ENCODE data around the gene ASCL3. TPM values are rescaled to one million over a fixed set of nuclear protein-coding genes. Genes with fewer than 3 reads are reported as not detected.
"Not testable (repeated sequence)": the region's sequence is repeated elsewhere in the genome, so short reads cannot be mapped to it uniquely, and the experiment has no call there.

Gene ASCL3
- total RNA-seq, 1 donor from 2014 or later, result not detected

DNA sequence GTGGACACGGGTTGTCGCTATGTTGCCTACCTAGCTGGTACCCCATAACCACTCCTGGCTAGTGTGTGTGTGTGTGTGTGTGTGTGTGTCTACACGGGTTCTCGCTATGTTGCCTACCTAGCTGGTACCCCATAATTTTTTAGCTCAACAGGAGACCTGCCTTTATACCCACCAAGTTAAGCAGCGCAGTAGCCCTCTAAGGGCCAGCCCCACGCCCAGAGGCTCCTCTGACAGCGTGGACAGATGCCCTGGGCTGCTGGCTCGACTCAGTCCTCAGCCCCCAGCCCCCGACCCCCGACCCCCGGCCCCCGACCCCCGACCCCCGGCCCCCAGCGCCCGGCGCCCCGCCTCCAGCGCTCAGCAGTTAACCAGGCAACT, 32.2 kb downstream of the ASCL3 start:
- no peak for DNase-seq (ENCODE audit: low spot score)

DNA sequence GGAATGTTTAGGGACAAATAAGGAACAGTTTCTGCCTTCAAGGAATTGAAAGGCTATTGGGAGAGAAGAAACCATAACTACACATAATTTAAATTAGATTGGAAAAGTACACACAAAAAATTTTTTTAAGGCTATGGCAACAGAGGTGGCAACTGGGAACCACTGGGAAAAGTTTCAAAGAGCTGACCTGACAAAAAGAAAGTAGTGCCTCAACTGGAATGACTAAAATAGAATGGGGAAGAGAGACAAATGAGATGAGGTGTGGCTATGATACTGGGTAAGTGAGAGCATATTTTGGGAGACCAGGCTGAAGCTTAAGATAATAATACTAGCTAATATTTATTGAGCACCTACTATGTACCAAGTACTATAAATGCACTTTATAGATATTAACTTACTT, 34.7 kb downstream of the ASCL3 start:
- DNase-seq (ENCODE audit: low spot score), result no peak

DNA sequence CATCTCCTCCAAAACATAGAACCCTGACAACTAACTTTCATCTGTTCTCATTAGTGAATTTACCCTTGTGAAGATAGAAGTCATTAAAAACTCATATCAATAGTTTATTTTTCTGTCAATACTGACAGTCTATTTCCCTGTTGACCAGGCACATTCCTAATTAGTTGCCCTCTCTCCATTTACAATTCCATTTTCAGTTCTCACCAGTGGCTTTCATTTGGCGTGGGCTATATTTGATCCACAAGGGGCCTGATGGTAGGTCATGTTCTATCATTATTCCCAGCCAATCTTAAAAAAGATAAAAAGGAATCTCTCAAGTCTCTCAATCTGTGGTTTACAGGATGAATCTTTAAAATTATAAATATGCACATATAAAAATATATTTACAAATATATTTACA, 35.7 kb downstream of the ASCL3 start:
- no peak for DNase-seq (ENCODE audit: low spot score)

DNA sequence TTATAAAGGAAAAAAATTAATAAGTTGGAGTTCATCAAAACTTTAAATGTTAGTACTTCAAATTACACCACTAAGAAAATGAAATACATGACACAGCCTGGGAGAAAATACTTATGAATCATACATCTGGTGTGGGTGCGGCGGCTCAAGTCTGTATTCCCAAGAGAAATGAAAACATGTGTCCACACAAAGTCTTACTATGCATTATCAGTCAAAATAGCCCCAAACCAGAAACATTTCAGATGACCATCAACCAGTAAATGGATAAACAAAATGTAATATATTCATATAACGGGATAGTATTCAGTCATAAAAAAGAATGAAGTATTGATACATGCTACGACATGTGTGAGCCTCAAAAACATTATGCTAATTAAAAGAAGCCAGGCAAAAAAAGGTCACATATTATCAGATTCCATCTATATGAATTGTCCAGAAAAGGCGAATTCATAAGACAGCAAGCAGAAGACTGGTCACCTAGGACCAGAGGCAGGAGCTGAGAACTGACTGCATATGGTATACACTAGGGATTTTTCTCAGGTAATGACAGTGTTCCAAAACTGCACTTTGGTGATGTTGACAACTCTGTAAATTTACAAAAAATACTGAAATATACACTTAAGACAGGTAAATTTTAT, 37.2 kb downstream of the ASCL3 start:
- DNase-seq (ENCODE audit: low spot score), result no peak

DNA sequence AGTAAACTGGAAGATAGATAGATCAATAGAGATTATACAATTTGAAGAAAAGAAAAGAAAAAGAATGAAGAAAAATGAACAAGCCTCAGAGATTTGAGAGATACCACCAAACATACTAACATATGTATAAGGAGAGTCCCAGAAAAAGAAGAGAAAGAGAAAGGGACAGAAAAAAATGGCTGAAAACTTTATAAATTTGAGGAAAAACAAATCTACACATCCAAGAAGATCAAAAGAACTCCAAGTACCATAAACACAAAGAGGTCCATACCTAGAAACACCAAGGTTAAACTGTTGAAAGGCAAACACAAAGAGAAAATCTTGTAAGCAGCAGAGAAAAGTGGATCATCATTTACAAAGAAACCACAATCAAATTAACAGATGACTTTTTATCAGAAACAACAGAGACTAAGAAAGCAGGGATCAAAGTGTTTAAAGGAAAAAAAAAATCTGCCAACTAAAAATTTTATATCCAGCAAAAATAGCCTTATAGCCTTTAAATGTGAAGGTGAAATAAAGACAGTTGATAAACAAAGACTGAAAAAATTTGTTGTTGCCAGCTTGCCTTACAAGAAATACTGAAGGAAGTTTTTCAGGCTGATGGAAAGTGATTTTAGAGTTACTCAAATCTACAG, 43.6 kb downstream of the ASCL3 start:
- no peak for DNase-seq (ENCODE audit: low spot score)

DNA sequence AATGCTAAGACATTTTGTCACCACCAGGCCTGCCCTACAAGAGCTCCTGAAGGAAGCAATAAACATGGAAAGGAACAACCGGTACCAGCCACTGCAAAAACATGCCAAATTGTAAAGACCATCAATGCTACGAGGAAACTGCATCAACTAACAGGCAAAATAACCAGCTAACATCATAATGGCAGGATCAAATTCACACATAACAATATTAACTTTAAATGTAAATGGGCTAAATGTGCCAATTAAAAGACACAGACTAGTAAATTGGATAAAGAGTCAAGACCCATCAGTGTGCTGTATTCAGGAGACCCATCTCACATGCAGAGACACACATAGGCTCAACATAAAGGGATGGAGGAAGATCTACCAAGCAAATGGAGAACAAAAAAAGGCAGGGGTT, 51.6 kb downstream of the ASCL3 start:
- DNase-seq (ENCODE audit: low spot score), result not testable (repeated sequence)

Other genes starting within 250 kb of the ASCL3 start
- 17.7 TPM for gene AKIP1, start 31.8 kb downstream of the ASCL3 start, total RNA-seq
- not detected for gene C11orf16, start 10.1 kb downstream of the ASCL3 start, total RNA-seq
- 60.2 TPM for gene TMEM9B, start 21.4 kb upstream of the ASCL3 start, total RNA-seq
- gene NRIP3, start 61.0 kb upstream of the ASCL3 start, total RNA-seq, result 2.4 TPM
- gene SCUBE2, start 148.6 kb upstream of the ASCL3 start, total RNA-seq, result 357 TPM

Measured in ureter (tissue), 1 donor.